ENCODE results near the gene MYOM1.
A peak's percentile ranks its signal among the peaks of the same experiment; 100 is the strongest.

Gene MYOM1

DNA sequence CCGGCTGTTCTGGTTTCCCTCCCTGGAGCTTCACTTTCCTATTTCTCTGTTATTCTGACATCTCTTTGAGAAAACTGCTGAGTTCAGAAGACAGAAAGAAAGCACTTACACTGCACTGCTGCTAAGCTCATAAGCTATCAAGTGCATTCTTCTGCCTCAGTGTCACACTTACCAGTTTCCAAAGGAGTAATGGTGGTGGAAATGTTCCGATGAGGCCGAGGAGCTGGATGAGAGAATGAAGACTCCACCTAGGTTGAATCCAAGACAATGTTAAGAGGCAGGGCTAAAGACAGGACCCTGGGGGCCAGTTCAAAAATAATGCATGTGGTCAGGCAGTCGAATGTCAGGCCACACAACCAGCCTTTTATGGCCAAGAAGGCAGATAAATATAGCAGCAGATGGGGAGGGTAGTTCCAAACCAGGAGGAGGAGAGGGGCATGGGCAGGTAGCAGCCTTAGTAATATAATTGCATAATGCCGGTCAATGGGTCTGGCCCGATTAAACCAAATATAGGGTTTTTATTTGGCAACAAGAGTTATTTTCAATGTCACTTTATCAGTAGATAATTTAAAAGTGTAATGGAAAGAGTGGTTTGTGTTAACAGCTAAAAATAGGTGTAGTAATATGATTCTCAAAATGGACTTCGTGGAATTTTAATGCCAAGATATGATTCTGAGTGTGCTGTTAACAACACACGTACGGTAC lies at the start of gene MYOM1:
Gene MYOM1, minus strand, starts transcription at position 338 of the 705 bp plus-strand sequence. CDS start 4,745 bp downstream, outside the sequence.
- DNase-seq, result no peak

DNA sequence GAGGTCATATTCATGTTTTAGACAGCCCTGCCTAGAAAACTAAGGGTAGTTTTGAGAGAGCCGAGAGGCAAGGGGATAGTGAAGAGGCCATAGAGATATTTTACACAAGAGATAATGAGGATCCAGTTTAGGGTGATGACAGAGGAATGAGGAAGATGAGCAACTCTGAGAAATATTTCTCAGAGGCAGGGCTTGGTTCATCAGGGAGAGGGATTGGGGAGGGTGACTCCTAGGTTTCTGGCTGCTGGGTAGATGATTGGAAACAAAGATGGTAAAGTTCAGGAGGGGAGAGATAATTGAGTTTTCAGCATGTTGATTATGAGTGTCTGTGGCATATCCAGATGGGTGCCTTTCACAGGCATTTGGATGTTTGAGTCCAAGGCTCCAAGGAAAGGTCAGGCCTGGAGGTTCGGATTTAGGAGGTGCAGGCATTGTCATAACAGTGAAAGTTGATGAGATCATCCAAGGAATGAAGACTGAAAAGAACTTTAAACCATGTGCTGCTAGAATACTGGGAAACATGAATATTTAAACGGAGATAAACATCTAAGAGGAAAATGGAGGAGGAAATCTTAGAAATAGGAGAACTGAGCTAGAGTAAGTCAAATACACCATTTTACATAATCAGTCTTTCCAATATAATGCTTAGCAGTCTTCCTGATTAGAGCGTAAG lies 49.6 kb upstream of the MYOM1 start:
- DNase-seq, result no peak

DNA sequence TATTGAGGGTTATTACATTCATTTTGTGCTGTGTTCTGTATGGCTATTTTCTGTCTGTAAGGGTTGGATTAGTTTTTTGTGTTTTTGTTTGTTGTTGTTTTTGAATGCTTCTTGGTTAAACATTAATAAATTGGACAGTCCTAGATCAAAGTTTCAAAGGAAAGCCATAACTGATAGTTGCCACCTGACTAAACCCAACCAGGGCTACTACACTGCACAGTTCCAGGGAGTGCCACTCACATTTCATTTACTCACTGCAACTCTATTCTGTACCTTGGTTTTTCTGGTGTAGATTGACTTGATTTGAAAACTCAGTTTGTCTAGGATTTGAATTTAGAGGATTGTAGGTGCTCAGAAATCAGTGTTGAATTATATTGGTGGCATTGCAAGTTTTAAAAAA lies 48.5 kb upstream of the MYOM1 start:
- DNase-seq, result no peak

DNA sequence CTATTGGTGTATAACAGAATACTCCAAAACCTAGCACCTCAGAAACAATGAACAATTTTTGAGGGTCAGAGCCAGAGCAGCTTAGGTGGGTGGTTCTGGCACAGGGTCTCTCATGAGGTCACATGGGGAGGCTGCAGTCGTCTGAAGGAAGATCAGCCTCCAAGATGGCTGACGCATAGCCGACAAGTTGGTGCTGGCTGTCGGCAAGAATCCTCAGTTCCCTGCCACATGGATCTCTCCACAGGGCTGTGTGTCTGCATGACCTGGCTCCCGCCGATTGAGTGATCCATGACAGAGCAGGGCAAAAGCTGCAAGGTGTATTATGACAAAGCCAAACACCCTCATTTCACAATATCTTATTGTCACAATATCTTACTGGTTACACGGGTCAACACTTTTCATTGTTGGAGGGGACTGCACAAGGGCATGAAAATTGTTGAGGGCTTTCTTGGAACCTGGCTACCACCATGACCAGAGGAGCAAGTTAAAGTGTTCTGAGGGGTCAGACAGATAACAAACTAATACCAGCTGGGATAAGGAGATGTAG lies 46.4 kb upstream of the MYOM1 start:
- DNase-seq, result no peak

DNA sequence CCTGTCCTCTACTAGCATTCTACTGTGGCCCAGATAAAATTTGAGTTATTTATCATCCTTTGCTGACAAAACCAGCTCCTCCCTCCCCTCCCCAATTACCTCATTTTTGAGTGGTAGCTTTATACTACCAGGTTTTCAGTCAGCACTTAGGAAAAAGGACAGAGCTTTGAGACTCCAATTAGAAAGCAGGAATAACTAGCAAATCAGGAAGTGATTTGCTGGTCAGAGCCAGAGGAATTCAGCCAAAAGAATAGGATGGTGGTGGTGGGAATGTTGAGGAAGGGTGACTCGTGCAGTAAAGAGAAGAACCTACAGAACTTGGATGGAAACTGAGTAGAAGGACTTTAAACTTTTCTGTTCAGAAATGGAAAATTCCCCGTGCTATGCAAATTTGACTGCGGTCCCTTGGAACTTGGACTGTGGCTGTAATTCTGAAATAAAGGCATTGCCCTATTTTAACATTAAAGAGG lies 45.8 kb upstream of the MYOM1 start:
- no peak for DNase-seq

DNA sequence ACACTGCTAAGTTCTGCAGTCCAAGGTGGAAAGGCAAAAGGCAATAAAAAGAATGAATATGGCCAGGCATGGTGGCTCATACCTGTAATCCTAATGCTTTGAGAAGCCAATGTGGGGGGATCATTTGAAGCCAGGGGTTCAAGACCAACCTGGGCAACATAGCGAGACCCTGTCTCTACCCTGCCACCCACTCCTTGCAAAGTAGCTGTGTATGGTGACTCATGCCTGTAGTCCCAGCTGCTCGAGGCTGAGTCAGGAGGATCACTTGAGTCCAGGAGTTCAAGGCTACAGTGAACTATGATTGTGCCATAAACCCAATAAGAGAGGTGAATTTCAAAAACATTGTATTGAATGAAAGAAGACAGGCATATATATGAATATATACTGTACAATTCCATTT lies 44.6 kb upstream of the MYOM1 start:
- DNase-seq, result no peak

DNA sequence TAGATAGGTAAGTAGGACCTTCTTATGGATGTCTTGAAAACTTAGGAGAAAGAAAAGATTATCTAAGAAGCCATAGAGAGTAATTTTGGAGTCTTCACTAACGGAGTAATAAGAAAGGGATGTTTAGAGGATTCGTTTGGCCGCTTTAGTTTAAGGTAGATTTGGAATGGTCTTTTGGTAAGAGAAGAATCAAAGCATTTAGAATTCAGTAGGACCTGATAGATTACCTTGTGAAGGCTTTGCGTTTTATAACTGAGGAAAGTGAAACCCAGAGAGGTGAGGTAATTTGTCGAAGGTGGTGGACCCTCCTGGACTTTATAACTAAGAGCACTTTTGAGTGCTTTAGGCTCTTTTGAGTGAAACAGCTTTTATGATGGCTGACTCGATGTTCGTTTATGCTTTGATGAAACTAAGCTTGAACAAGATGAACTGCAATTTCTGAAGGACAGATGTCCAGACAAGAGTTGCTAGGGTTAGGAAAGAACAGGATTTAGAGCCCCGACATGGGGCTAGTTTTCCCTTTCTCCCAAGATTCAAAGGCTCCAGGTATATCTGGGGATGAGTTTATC lies 43.4 kb upstream of the MYOM1 start:
- no peak for DNase-seq

DNA sequence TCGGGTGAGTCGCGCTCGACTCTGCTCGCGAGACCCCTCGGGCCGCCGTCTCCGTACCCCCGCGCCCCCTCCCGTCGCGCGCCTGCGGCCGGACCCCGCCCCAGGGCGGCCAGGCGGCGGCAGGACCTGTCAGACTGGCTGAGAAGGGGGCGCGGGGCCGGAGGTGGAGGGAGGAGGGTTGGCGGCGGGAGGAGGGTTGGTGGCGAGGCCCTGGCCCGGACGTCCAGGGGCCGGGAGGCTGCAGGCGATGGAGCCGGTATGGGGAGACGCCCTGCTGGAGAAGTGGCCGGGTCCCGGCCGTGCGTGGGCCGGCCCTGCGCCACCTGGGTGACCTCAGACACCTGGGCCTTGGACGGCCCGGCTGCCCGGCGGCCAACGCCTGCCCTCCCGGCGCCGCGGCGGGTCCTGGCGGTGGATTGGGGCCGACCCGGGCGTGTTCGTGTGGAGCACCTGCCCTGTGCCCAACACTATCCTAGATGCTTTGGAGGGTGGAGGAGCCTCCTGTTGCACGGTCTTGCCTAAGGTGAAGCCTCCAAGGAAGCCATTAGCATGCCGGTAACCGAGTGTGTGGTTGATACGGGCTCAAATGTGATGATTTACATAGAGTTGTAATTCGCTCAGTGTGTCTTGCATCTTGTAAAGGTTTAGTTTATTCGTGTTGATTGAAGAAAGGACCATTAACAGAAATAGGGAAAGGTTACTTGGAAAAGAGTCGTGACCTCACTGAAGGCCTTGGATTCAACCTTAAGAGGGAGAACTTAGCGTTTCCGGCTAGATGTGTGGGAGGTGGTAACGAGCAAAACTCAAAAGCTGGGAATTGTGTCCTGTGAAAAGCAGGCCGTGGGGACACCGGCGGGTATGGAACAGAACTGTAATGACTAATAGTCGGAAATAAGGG lies 42.7 kb upstream of the MYOM1 start:
- DNase-seq, result no peak

DNA sequence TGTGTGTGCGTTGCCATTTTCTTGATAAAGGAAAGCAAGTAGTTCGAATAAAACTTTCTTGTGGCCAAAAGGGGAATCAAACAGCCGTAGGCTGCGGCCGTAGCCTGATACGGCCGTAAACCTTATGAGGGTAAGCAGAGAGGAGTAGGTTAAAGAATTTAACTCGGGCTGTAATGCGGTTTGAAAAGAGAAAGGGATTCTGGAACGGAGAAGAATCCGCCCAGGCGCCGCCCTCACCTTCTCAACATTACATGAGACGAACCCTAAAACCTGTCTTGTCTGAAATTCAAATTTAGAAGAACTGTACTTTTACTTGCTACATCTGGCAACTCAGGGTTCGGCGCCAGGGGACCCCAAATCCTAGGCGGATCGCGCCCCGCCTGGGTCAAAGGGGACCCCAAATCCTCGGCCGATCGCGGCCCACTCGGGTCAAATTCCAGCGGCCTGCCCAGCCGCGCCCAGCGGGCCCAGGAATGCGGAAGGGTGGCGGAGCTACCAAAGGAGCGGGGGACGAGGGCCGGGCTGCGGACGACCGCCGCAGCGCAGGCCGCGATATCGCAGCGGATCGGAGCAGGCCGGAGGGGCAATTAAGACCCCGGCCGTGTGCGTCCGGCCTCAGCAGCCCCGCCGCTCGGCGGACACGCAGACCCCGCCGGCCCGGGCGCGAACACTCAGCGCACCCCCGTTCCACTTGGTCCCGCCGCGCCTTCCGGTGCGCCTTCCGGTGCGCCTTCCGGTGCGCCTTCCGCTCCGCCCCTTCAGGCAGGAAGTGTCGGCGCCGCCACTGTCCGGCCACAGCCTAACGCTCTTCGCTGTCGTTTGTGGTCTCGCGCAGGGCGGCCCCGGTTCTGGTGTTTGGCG lies 41.8 kb upstream of the MYOM1 start, which contains the start of gene MYL12B:
Gene MYL12B, plus strand, starts transcription at position 761 of the 861 bp plus-strand sequence. CDS start 10,766 bp downstream, outside the sequence.
- DNase-seq, result peak; percentile 94

DNA sequence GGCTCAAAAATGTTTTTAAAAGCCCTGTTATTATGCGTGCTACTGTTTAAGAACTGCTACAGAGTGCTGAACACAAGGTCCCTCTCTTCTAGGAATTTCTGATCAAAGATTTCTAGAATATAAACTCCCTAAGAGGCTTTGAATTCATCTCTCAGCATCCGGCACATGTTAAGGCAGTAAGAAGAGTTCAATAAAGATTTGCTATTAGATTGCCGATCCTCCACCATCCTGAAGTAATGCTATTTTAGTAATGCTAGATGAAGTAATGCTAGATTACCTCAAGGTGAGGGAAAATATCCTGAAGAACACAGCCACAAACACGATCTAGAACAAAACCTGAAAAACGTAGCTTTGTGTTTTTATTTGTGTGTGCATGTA lies 41.2 kb upstream of the MYOM1 start:
- no peak for DNase-seq

DNA sequence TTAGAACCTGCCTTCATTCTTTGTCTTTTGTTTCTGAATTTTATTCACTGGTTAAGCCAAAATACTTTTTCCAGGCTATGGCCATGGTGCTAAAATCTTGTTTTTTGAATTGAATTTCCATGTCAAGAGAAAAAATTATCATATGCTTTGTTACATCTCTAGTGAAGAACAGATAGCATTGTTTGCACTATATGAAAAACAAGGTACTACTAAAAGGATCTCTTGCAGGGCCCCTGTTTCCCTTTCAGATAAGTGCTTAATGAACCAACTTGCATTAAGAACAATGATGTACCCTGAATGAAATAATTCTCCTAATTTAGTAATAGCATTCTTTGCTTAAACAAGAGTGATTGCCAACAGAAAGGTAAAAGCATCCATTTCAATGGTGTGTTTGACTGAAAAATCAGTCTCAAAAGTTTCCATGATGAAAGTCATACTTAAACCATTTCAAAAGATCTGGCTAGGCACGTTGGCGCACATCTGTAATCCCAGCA lies 37.9 kb upstream of the MYOM1 start:
- DNase-seq, result no peak

DNA sequence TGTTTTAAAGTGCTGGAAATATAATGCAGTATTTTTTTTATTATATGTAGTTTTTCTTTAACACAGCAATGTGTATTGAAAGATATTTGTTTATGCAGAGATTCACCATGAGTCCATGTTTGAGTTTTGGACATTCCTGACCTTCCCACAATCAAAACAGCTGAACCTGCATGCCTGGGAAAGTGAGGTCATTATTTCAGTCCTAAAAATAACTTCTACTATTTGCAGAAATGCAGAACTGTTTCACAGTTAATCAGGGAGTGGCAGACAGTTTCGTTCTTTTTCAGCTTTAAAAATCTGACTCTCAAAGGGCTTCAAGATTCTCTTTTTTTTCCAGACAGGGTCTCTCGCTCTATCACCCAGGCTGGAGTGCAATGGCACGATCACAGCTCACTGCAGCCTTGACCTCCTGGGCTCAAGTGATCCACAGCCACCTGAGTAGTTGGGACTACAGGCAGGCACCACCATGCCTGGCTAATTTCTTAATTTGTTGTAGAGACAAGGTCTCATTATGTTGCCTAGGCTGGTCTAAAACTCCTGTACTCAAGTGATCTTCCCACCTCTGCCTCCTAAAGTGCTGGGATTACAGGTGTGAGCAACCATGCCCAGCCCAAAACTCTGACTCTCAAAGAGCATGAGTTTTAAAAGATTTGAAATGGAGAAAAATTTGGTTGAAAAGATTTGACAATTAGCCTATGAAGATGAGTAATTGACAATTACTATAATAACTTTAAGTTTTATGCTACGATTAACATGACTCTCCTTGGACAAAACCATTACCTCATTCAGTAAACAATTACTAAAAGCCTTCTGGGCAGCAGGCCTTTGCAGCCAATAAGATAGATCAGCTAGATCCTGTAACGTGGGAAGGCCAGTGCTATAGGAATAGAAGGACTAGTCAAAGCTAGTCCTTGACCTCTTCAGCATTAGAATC lies 37.2 kb upstream of the MYOM1 start:
- no peak for DNase-seq

DNA sequence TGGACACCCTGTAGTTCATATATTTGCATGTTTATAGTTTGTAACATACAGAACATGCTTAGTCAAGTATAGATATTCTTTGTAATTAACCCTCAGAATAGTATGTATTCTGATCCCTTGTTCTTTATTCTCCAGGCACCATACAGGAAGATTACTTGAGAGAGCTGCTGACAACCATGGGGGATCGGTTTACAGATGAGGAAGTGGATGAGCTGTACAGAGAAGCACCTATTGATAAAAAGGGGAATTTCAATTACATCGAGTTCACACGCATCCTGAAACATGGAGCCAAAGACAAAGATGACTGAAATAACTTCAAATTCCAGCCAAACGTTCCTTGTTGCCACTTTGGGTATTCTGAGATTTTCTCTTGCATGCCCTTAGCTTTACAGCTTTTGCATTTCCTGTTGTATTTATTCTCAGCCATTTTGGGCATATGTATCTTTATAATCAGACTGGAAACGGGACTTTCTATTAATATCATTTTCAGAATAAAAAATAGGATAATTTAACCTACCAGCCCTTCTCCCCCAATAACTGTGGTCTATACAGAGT lies 35.9 kb upstream of the MYOM1 start:
- no peak for DNase-seq

DNA sequence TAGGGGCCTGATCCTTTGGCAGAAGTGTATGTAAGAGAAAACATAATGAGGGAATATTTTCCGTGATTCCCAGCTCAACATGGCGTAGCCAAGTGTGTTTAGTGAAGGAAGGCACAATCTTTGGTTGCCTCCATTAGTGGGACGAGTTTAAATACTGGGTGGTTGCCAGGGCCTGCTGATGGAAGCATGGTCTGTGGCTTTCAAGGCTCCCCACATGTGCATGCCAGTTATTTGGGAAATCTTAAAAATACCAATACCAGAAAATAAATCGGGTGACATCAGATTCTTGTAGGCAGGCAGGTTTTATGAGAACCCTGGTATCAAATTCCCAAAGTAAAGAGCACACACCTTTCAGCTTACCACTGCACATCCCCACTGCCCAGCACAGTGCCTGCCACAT lies 35.0 kb upstream of the MYOM1 start:
- no peak for DNase-seq

DNA sequence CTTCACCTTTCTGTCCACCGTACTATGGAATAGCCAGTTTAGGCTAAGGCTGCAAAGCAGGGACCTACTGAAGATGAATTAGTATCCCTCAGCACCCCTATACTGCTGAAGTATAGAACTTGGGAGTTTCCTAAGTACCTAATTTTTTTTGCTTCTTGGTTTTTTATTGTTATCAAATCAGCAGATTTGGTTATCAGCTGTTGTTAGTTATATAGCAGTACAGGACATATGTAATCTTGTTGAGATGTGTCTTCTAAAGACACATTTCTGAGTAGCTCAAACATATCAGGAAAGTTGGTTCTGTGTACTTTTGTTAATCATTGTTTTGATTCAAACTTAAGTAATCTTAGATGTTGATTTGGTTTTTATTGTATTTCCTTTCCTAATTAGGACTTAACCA lies 33.1 kb upstream of the MYOM1 start:
- no peak for DNase-seq

DNA sequence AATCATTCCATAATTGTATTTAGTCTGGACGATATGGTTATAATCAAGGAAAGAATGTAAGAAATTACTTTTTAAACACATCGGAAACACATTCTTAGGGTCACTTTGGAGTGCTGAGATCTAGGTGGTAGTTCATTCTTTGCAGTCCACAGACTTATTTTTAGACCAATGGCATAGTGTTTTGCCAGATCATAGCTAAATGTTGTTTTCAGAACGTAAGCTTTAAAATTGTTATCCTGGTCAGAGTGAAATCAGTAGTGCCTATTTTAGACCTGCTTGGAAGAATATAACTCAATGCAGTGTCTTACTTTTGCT lies 32.2 kb upstream of the MYOM1 start:
- no peak for DNase-seq

DNA sequence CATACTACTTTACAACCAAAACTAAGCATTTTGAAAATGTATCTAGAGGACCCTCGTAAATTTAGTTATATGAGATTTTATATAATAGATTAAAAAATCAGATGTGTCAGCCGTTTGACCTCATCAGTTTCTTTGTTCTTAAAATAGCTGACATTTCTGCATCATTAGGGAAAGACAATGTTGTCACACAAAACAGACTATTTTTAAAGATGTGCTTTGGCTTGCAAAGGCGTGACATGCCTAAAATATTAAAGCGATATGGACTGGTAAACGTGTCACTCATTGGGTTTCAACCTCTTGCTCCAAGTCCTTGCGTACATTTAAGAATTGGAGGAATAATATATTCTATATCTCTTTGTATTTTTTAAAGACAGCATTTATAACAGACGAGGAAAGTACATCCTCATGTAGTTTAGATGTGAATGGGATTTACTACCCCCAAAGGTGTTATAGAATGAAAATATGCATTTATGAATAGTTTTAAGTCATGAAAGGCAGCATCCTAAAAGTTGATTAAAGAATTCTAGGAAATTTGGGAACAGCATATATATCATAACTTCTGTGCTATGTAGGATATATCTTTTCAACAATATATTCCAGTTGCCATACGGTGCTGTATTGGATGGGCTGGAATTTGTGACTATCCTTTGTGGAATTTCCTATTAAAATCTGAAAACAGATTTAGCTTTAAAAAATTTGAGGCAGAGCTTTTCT lies 31.6 kb upstream of the MYOM1 start:
- no peak for DNase-seq

DNA sequence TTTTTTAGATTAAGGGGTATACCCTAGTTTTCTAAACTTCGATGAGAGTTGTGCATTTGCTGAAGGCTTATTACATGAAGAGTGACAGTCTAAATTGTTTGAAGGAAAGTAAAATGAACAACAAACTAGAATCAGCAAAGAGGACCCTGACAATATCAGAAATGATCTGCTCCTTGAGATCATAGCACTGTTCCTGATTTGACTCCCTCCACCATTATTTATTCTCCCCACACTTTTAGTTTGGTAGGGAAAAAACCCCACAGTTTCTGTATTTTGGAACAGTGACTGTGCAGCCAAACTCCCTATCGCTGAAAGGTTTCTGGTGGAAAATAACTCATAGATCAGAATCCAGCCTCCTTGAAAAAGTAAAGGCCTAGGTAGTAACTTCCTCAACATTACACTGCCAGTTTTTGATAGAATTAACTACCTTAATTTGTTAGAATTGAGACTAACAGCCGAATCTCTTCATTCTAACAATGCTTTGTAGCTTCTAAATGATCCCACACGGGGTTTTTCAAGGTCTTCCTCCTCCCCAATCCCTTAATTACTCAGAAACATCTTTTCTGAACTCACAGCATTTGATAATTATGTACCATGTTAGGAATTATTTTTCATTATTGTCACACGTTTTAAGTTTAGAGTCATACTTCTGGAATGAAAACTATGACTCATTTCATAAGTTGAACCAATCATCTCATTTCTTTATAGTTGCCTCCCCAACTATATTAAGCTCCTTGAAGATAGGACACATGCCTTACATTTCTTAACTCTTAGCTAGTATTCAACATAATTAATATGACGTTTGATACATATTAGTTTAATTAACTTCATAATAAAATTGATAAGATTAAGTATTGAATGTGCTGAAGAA lies 30.7 kb upstream of the MYOM1 start:
- DNase-seq, result peak; percentile 6
